T-helper 17 cell (primary cell): ENCODE data around the gene CPNE9. TPM values are rescaled to one million over a fixed set of nuclear protein-coding genes. Genes with fewer than 3 reads are reported as not detected.
"Not testable (repeated sequence)": the region's sequence is repeated elsewhere in the genome, so short reads cannot be mapped to it uniquely, and the experiment has no call there.

Experiments used
- ATAC-seq: fragments of 150-1000 bp; cut with Tn5 transposase; 2 replicates; pipeline ENCODE4 v1.10.0; 2021; ENCODE audit warnings: mild to moderate bottlenecking, moderate library complexity
- DNase-seq, 3 donors: peaks; one replicate each; pipeline versions ENCODE4 v3.0.0 to v3.0.0-alpha.2; 2020 to 2021
- H3K9me3 ChIP-seq: one replicate; pipeline ENCODE4 v1.7.0; 2013; ENCODE audit warnings: low read length, mild to moderate bottlenecking; ENCODE audit not compliant: control insufficient read depth, poor library complexity, severe bottlenecking
- H3K27ac Mint-ChIP-seq: one replicate; pipeline ENCODE4 v1.8.0; 2022; ENCODE audit warnings: mild to moderate bottlenecking, moderate library complexity, mixed read lengths
- H3K27me3 Mint-ChIP-seq: one replicate; pipeline ENCODE4 v1.8.0; 2022; ENCODE audit warnings: mixed read lengths
- H3K36me3 Mint-ChIP-seq: one replicate; pipeline ENCODE4 v1.8.0; 2022; ENCODE audit warnings: low read depth, mixed read lengths
- H3K4me1 Mint-ChIP-seq: one replicate; pipeline ENCODE4 v1.8.0; 2022; ENCODE audit warnings: mild to moderate bottlenecking, mixed read lengths
- H3K4me3 Mint-ChIP-seq: one replicate; pipeline ENCODE4 v1.8.0; 2022; ENCODE audit warnings: mild to moderate bottlenecking, moderate library complexity, mixed read lengths
- total RNA-seq, 4 donors: library from RNA in 2 of 4; stranded (reverse) in 2 of 4; gene quantifications; one replicate each; pipeline ENCODE4 v1.2.3 and lab custom pipeline; 2022 to 2026

Gene CPNE9
- total RNA-seq, 2 donors from 2014 or later: not detected

DNA sequence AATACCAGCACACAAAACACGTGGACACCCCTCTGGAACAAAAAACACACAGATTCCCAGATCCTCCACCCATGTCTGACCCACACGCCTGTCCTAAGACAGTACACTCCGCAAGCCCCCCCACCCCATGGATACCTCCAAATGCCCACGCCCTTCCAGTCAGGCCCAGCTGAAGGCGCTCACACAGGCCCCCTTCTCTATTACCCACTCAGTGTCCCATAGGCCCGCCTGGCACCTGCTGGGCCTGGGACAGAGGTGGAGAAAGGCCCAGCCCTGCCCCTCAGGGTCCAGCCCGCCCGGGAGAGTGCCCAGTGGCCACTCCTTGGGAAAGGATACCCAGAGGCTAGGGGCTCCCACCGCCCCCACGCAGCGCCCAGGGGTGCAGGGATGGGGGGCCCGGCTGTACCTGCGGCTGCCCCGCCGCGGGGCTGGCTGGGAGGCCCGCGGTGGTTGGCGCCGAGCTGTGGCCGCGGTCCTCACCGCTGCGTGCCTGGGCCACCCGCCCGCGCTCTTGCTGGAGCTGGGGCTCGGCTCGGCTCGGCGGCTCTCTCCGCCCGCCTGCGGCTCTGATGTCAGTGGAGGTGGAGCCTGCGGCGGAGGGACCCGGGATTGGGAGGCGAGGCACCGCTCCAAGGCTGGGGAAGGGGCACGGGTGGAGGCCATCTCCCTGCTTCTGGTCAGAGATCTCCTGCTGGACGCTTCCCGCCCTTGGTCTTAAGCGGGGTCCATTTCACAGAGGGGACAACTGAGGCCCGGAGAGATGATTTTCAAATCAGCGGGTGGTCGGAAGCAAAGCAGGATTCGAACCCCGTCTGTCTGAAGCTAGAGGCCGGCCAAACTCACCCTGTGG lies 66.0 kb downstream of the CPNE9 start, which contains the start of gene CAMK1:
Gene CAMK1, minus strand, starts transcription at position 522 of the 850 bp plus-strand sequence. CDS start 2,198 bp downstream, outside the sequence.
- H3K9me3 ChIP-seq: no peaks in the 10 kb centered on the region
- DNase-seq (peak; percentile 39 to 46 (median 44)), ATAC-seq (peak; percentile 98)
- peak within 1 kb of the TSS; percentile 79 for H3K27ac Mint-ChIP-seq
- peaks cover 34% of the 10 kb centered on the region for H3K4me1 Mint-ChIP-seq
- H3K36me3 Mint-ChIP-seq: no peaks in the 10 kb centered on the region
- H3K4me3 Mint-ChIP-seq: peak within 1 kb of the TSS; percentile 86
- no peaks in the 10 kb centered on the region for H3K27me3 Mint-ChIP-seq

DNA sequence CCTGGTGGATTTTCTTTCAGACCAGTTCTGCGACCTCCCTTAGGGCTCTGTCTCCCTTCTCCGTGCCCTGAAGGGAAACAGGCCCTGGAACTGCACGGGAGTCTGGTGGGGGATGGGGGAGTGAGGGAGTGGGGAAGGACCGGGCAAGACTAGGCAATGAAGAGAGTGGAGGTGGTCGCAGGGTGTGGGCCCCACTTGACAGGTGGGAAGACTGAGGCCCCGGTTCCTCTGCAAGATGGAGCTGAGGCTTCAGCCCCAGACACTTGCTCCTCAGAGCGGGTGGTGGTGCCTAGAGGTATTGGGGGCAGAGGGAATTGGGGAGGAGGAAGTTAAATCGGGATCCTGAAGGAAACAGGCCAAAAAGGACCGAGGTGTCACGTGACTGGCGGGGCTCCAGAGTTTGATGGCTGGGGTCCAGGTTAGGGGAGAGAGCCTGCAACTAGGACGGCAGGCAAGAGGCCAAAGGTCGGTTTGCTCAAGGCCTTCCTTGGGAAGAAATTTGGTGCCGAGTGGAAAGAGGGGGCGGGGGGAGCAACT lies 66.7 kb downstream of the CPNE9 start:
- no peak for DNase-seq
- H3K27me3 Mint-ChIP-seq: no peaks in the 10 kb centered on the region
- no peaks in the 10 kb centered on the region for H3K36me3 Mint-ChIP-seq
- no peak overlapping the region for H3K27ac Mint-ChIP-seq
- peaks cover 36% of the 10 kb centered on the region for H3K4me1 Mint-ChIP-seq
- peak overlapping the region; percentile 69 for H3K4me3 Mint-ChIP-seq
- no peaks in the 10 kb centered on the region for H3K9me3 ChIP-seq
- no peak for ATAC-seq

DNA sequence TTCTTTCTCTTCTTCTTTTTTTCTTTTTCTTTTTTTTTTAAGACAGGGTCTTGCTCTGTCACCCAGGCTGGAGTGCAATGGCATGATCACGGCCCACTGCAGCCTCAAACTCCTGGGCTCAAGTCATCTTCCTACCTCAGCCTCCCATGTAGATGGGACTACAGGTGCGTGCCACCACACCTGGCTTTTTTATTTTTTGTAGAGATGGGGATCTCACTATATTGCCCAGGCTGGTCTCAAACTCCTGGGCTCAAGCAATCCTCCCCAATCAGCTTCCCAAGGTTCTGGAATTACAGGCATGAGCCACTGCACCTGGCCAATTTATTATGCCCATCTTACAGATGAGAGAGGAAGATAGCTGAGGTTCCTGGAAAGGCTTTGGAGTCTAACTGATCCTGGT lies 67.4 kb downstream of the CPNE9 start:
- not testable (repeated sequence) for H3K9me3 ChIP-seq, H3K27ac Mint-ChIP-seq, DNase-seq, H3K36me3 Mint-ChIP-seq, H3K27me3 Mint-ChIP-seq, ATAC-seq
- Mint-ChIP-seq H3K4me3 (peak overlapping the region; percentile 69), H3K4me1 (peaks cover 37% of the 10 kb centered on the region)

- no peak for DNase-seq
- ATAC-seq: no peak
- H3K9me3 ChIP-seq: no peaks in the 10 kb centered on the region
- H3K4me1 Mint-ChIP-seq: peaks cover 36% of the 10 kb centered on the region
- H3K27me3 Mint-ChIP-seq: no peaks in the 10 kb centered on the region
- no peak overlapping the region for H3K4me3 Mint-ChIP-seq
- no peaks in the 10 kb centered on the region for H3K36me3 Mint-ChIP-seq
- no peak overlapping the region for H3K27ac Mint-ChIP-seq
Observed at GRCh38 chr3:9776896-9777693, 73.5 kb downstream of the CPNE9 start.

GRCh38 chr3:9777694-9778021 lies 74.0 kb downstream of the CPNE9 start:
- Mint-ChIP-seq H3K36me3 (no peaks in the 10 kb centered on the region), H3K4me1 (peaks cover 37% of the 10 kb centered on the region), H3K27ac (no peak overlapping the region), H3K4me3 (no peak overlapping the region), H3K27me3 (no peaks in the 10 kb centered on the region)
- H3K9me3 ChIP-seq: no peaks in the 10 kb centered on the region
- ATAC-seq (no peak), DNase-seq (no peak)

DNA sequence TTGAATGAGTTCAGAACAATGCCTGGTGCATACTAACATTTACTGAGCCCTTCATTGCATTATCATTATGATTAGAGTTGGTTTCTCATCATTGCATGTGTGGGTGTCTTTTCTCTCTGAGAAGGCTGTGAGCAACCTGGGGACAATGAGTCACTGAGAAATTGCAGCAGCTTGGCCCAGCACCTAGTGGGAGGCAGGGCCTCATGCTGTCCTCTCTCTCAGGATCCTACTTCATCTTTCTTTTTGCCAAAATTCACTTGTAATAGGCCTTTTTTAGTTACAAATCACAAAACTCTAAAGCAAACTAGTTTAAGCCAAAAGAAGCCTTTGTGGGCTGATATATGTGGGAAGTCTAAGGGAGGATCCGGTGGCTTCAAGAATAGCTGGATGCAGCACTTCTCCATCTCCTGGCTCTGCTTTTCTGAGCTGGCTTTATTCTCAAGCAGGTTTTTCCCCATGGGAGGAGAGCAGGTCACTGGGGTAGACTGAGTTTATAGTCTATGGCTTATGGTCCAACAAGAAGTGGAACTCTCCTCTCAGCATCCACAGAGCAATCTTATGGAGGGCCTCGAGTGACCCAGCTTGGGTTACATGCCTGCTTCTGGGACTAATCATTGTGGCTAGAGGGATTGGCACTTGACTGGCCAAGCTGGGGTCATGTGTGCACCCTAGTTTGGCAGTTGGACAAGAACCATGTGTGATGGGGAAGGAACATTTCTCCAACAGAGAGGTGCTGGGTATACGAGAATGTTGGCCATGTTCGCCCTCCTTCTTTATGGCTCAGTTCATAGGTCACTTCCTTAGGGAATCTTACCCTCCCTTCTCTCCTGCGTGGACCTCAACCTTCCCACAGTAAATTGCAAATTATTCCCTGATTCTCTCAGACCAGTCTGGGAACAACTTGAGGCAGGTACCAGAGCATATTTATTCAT lies 74.8 kb downstream of the CPNE9 start:
- no peaks in the 10 kb centered on the region for H3K27me3 Mint-ChIP-seq

DNA sequence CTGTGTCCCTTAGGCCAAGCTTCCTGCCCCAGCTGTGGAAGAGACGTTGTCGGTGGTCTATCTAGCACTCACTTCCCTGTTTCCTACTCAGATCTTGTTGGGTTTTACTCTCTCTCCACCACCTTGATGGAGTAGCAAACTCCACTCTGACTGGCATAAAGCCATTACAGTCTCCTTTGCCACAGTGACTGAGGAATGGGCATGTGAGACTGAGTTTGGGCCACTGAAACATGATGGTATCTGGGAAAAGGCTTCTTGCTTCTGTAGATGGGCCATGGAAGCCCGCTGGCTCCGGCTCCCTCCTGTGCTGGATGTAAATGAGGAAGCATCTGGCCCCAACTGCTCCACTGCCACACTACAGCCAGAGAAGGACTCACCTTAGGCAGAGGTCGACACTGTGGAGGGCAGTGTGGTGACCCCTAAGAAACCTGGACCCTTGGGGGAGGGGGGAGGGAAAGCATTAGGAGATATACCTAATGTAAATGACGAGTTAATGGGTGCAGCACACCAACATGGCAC lies 75.5 kb downstream of the CPNE9 start:
- Mint-ChIP-seq H3K27ac (peak overlapping the region; percentile 88), H3K36me3 (peaks cover 3% of the 10 kb centered on the region), H3K4me1 (peaks cover 37% of the 10 kb centered on the region), H3K27me3 (no peaks in the 10 kb centered on the region), H3K4me3 (peak overlapping the region; percentile 15)
- H3K9me3 ChIP-seq: no peaks in the 10 kb centered on the region
- ATAC-seq (no peak), DNase-seq (no peak)

More for the DNA sequence above, 74.8 kb downstream of the CPNE9 start:
- H3K9me3 ChIP-seq: no peaks in the 10 kb centered on the region
- no peak overlapping the region for H3K27ac Mint-ChIP-seq
- peaks cover 37% of the 10 kb centered on the region for H3K4me1 Mint-ChIP-seq
- ATAC-seq: no peak
- H3K36me3 Mint-ChIP-seq: peaks cover 3% of the 10 kb centered on the region
- H3K4me3 Mint-ChIP-seq: no peak overlapping the region
- DNase-seq: no peak

Other genes starting within 250 kb of the CPNE9 start
- not detected for gene LHFPL4, start 150.0 kb upstream of the CPNE9 start, total RNA-seq
- 100 to 1,000 TPM in 1 of 2 donors, 10 to 100 TPM in 1; 79.6 to 102 TPM for gene MTMR14, start 54.3 kb upstream of the CPNE9 start, total RNA-seq
- gene BRPF1, start 27.9 kb downstream of the CPNE9 start, total RNA-seq: 10 to 100 TPM; 31.8 to 41.0 TPM
- 10 to 100 TPM; 18.4 to 22.6 TPM for gene OGG1, start 46.1 kb downstream of the CPNE9 start, total RNA-seq
- gene CAMK1, start 66.1 kb downstream of the CPNE9 start, total RNA-seq: 1 to 10 TPM; 1.9 to 2.2 TPM
- 10 to 100 TPM; 32.2 to 35.2 TPM for gene TADA3, start 88.6 kb downstream of the CPNE9 start, total RNA-seq
- 100 to 1,000 TPM; 155 to 192 TPM for gene ARPC4, start 89.2 kb downstream of the CPNE9 start, total RNA-seq
- gene TTLL3, start 106.4 kb downstream of the CPNE9 start, total RNA-seq: 10 to 100 TPM; 87.2 to 88.7 TPM
- 10 to 100 TPM; 19.0 to 20.8 TPM for gene RPUSD3, start 140.2 kb downstream of the CPNE9 start, total RNA-seq
- gene CIDEC, start 176.4 kb downstream of the CPNE9 start, total RNA-seq: not detected
- gene JAGN1, start 186.8 kb downstream of the CPNE9 start, total RNA-seq: 10 to 100 TPM; 15.4 to 17.8 TPM
- gene IL17RE, start 199.0 kb downstream of the CPNE9 start, total RNA-seq: 10 to 100 TPM; 10.1 to 12.4 TPM
- under 1 TPM; 0.47 to 0.92 TPM for gene IL17RC, start 213.3 kb downstream of the CPNE9 start, total RNA-seq
- gene CRELD1, start 230.0 kb downstream of the CPNE9 start, total RNA-seq: 10 to 100 TPM; 15.5 to 20.0 TPM
- 1 to 10 TPM; 5.8 to 5.9 TPM for gene PRRT3, start 248.6 kb downstream of the CPNE9 start, total RNA-seq